ENCODE data around the gene PRR29.
A peak's percentile ranks its signal among the peaks of the same experiment; 100 is the strongest.
"Not testable (repeated sequence)": the region's sequence is repeated elsewhere in the genome, so short reads cannot be mapped to it uniquely, and the experiment has no call there.

Gene PRR29

DNA sequence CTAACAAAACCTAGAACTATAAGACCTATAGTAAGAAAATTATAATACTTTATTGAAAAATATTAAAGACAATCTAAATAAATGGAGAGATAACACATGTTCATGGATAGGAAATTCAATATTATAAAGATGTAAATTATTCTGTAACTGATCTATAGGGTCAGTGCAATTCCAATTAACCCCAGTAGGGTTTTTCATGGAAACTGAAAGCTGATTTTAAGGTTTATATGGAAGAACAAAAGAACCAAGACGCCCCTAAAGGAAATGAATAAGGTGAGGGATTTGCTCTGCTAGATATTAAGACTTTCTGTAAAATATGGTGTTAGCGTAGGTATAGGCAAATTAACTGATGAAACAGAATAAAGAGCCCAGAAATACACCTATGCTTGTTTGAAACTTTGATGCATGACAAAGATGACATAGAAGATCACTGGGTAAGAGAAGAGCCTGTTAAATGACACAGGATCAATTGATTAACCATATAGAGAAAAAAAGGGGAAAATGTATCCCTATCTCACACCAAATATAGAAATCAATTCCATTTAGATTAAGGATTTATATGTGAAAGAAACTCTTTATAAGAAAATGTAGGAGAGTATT is 19.3 kb downstream of the PRR29 start:
- Histone ChIP-seq H3K27ac (no peak overlapping the region), H3K4me3 (ENCODE audit: low read depth, low read length) (no peak overlapping the region), H3K9me3 (ENCODE audit: severe bottlenecking) (no peaks in the 10 kb centered on the region), H3K36me3 (no peaks in the 10 kb centered on the region), H3K27me3 (ENCODE audit: insufficient read depth, low read depth, severe bottlenecking) (no peaks in the 10 kb centered on the region)
- no peak for DNase-seq
- TF ChIP-seq, protein P1, sequence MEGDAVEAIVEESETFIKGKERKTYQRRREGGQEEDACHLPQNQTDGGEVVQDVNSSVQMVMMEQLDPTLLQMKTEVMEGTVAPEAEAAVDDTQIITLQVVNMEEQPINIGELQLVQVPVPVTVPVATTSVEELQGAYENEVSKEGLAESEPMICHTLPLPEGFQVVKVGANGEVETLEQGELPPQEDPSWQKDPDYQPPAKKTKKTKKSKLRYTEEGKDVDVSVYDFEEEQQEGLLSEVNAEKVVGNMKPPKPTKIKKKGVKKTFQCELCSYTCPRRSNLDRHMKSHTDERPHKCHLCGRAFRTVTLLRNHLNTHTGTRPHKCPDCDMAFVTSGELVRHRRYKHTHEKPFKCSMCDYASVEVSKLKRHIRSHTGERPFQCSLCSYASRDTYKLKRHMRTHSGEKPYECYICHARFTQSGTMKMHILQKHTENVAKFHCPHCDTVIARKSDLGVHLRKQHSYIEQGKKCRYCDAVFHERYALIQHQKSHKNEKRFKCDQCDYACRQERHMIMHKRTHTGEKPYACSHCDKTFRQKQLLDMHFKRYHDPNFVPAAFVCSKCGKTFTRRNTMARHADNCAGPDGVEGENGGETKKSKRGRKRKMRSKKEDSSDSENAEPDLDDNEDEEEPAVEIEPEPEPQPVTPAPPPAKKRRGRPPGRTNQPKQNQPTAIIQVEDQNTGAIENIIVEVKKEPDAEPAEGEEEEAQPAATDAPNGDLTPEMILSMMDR (IDR thresholded peaks at IDR 0.05; ENCODE audit: low read depth, low read length), result no peak

DNA sequence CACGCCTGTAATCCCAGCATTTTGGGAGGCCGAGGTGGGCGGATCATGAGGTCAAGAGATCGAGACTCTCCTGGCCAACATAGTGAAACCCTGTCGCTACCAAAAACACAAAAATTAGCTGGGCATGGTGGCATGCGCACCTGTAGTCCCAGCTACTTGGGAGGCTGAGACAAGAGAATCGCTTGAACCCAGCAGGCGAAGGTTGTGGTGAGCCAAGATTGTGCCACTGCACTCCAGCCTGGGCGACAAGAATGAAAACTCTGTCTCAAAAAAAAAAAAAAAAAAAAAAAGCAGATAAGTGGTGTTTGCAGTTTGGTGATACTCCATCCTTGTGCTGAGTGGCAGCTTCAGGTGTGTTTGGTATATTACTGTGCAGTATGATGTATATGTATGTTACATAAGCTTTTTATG is 21.4 kb downstream of the PRR29 start:
- H3K9me3 ChIP-seq (ENCODE audit: severe bottlenecking); DNase-seq; H3K4me3 ChIP-seq (ENCODE audit: low read depth, low read length); H3K36me3 ChIP-seq; H3K27me3 ChIP-seq (ENCODE audit: insufficient read depth, low read depth, severe bottlenecking); H3K27ac ChIP-seq: not testable (repeated sequence)

DNA sequence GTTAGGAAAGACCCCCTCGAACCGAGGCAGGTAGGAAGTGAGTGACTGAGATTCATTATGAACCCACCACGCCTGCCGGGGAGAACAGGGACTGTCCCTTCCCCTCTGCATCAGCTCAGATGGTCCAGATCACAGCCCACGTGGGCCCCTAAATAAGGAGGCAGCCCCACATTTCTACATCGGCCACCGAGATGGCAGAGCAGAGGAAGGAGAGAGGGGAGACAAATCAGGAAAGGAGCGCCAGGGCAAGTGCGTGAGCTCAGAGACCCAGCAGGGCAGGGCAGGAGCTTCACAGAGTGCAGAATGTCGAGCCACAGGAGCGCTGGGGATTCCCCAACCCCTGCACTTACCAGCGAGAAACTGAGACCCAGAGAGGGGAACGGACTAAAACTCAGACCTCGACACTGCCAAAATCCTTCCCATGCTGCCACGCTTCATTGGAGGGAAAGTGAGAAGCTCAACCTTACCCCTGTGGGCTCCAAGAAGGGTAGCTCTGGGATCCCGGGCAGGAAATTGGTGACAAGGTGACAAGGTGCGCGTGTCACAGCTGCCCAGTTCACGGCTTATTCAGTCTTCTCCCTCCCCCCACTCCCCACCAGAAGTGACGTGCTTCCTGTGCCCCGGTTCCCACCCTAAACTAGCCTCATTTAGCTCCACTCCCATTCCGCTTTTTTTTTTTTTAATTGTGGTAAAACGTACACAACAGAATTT is 22.1 kb downstream of the PRR29 start, which contains the start of gene ICAM2:
Gene ICAM2 (minus strand): TSS at position 578 of the 711 bp plus-strand sequence. CDS start 13,942 bp downstream, outside the sequence.
- no peak within 1 kb of the TSS for H3K27ac ChIP-seq

DNA sequence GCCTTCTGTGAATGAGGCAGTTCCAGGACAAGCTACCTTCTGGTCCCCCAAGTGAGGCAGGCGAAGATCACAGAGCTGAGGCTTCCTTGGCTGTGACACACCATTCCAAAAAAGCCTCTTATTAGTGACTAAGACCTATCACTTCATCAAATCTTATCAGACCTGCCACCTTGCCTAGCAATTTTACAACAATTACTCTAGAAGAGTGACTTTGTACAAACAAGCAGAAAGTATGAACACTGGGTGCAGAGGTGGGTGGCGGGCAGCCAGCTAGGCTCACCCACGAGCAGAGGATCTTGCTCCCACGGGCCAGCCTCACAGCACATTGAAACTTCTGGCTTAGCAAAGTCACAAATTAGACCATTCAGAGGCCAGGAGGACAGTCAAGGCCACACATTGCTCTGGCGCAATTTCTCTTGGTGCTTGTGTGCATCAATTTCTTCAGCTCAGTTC is 24.5 kb downstream of the PRR29 start:
- no peak for DNase-seq
- Histone ChIP-seq H3K9me3 (ENCODE audit: severe bottlenecking) (no peaks in the 10 kb centered on the region), H3K36me3 (no peaks in the 10 kb centered on the region), H3K27me3 (ENCODE audit: insufficient read depth, low read depth, severe bottlenecking) (no peaks in the 10 kb centered on the region), H3K4me3 (ENCODE audit: low read depth, low read length) (no peak overlapping the region), H3K27ac (no peak overlapping the region)
- TF ChIP-seq, protein P1 (IDR thresholded peaks at IDR 0.05; ENCODE audit: low read depth, low read length), result no peak

More for the DNA sequence above, 22.1 kb downstream of the PRR29 start, which contains the start of gene ICAM2:
- H3K9me3 ChIP-seq (ENCODE audit: severe bottlenecking), result no peaks in the 10 kb centered on the region
- no peaks in the 10 kb centered on the region for H3K27me3 ChIP-seq (ENCODE audit: insufficient read depth, low read depth, severe bottlenecking)
- no peaks in the 10 kb centered on the region for H3K36me3 ChIP-seq
- DNase-seq, result no peak
- TF ChIP-seq, protein P1 (IDR thresholded peaks at IDR 0.05; ENCODE audit: low read depth, low read length), result no peak
- H3K4me3 ChIP-seq (ENCODE audit: low read depth, low read length), result no peak within 1 kb of the TSS

DNA sequence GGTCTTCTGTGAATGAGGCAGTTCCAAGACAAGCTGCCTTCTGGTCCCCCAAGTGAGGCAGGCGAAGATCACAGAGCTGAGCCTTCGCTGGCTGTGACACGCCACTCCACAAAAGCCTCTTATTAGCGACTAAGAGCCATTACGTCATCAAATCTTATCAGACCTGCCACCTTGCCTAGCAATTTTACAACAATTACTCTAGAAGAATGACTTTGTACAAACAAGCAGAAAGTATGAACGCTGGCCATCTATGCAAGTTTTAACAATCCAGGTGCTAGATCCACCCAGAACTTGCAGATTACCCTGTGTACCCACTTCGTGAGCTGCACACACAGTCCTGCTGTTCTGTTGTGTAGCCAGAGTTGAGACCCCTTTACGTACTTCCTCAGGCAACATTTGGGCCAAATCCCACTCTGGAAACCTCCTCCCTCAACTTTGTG is 26.1 kb downstream of the PRR29 start:
- peak overlapping the region; percentile 25 for H3K27ac ChIP-seq

More for the DNA sequence above, 26.1 kb downstream of the PRR29 start:
- H3K9me3 ChIP-seq (ENCODE audit: severe bottlenecking), result no peaks in the 10 kb centered on the region
- H3K4me3 ChIP-seq (ENCODE audit: low read depth, low read length), result no peak overlapping the region
- no peaks in the 10 kb centered on the region for H3K27me3 ChIP-seq (ENCODE audit: insufficient read depth, low read depth, severe bottlenecking)
- peak; percentile 70 for DNase-seq
- H3K36me3 ChIP-seq, result no peaks in the 10 kb centered on the region
- TF ChIP-seq, protein P1 (IDR thresholded peaks at IDR 0.05; ENCODE audit: low read depth, low read length), result no peak

Data from WERI-Rb-1 (cell line).